A549 (cell line): ENCODE measurements around the gene SIRPA.
A peak's percentile ranks its signal among the peaks of the same experiment; 100 is the strongest.

ENCODE experiments used
- PHF8 ChIP-seq: fragments of 200-600 bp; sonication (generic); IDR thresholded peaks from 2 replicates; pipeline ENCODE4 v1.6.1; 2016; ENCODE audit warnings: low read depth, mild to moderate bottlenecking, antibody characterized with exemption, moderate library complexity, borderline replicate concordance
- ZFP36 ChIP-seq: fragments of 450-650 bp; IDR thresholded peaks from 2 replicates; pipeline ENCODE4 v1.6.1; 2014; ENCODE audit warnings: borderline replicate concordance; ENCODE audit not compliant: partially characterized antibody

DNA sequence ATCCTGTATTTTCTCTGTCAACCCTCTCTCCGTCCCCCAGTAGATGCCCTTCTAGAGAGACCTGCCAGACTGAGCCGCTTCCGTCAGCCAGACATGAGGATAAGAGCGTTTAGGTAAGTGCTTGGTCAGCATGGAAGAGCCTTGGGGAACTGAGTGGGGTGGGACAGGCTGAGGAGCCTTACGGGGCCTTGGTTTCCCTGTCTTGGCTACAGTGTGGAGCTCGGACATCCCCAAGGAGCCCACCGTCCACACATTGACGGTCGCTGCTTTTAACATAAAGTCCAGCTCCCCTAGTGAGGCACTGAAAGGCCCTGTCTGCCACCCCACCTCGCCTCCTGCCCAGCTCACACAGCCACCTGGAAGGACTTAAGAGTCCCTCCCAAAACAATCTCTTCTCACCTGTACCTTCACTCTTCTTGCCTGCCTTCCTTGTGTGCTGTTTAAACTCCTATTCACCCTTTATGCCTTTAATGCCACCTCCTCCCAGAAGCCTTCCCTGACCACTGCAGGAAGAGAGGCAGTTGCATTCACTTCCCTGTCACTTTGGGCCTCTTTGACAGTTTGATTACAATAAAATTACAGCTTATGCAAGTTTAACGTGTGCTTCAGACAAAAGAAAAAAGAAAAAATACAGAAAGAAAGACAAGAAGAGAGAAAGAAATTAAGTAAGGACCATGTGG is 56.4 kb downstream of the SIRPA start:
- TF ChIP-seq PHF8 (no peak), ZFP36 (peak; percentile 58)
